GM23248 (cell line): Measurements from ENCODE around the gene PXDN. TPM values are rescaled to one million over a fixed set of nuclear protein-coding genes. Genes with fewer than 3 reads are reported as not detected.

ENCODE experiments used
- DNase-seq: peaks from one replicate; pipeline ENCODE4 v3.0.0-alpha.2; 2015
- H2AFZ ChIP-seq: fragments of 200-600 bp; sonication (generic); 2 replicates; pipeline ENCODE4 v1.6.1; 2016; ENCODE audit warnings: antibody characterized with exemption
- H3F3A ChIP-seq: fragments of 200-600 bp; sonication (generic); 2 replicates; pipeline ENCODE4 v1.6.1; 2016; ENCODE audit warnings: mild to moderate bottlenecking, antibody characterized with exemption, mixed run types; ENCODE audit not compliant: insufficient read depth
- H3K27ac ChIP-seq: fragments of 200-600 bp; sonication (generic); 2 replicates; pipeline ENCODE4 v1.5.1; 2016; ENCODE audit warnings: mild to moderate bottlenecking
- H3K27me3 ChIP-seq: fragments of 200-600 bp; sonication (generic); replicated peaks from 2 replicates; pipeline ENCODE4 v1.6.1; 2016; ENCODE audit warnings: mild to moderate bottlenecking; ENCODE audit not compliant: insufficient read depth
- H3K36me3 ChIP-seq: fragments of 200-600 bp; sonication (generic); 2 replicates; pipeline ENCODE4 v1.6.1; 2016; ENCODE audit warnings: low read depth, mild to moderate bottlenecking
- H3K4me1 ChIP-seq: fragments of 200-600 bp; sonication (generic); 2 replicates; pipeline ENCODE4 v1.6.1; 2016; ENCODE audit warnings: mild to moderate bottlenecking; ENCODE audit not compliant: insufficient read depth
- H3K4me2 ChIP-seq: fragments of 200-600 bp; sonication (generic); one replicate; pipeline ENCODE4 v1.6.1; 2016; ENCODE audit warnings: mild to moderate bottlenecking; ENCODE audit not compliant: unreplicated experiment
- H3K4me3 ChIP-seq: fragments of 200-600 bp; sonication (generic); 2 replicates; pipeline ENCODE4 v1.5.1; 2016; ENCODE audit warnings: mild to moderate bottlenecking
- H3K79me2 ChIP-seq: fragments of 200-600 bp; sonication (generic); 2 replicates; pipeline ENCODE4 v1.6.1; 2016; ENCODE audit warnings: mild to moderate bottlenecking; ENCODE audit not compliant: insufficient read depth
- H3K9ac ChIP-seq: fragments of 200-600 bp; sonication (generic); 2 replicates; pipeline ENCODE4 v1.6.1; 2016; ENCODE audit warnings: mild to moderate bottlenecking
- H3K9me2 ChIP-seq: fragments of 200-600 bp; sonication (generic); 2 replicates; pipeline ENCODE4 v1.6.1; 2016; ENCODE audit warnings: mixed run types, mild to moderate bottlenecking, moderate library complexity; ENCODE audit not compliant: insufficient read depth
- H3K9me3 ChIP-seq: fragments of 200-600 bp; sonication (generic); one replicate; pipeline ENCODE4 v1.6.1; 2017; ENCODE audit warnings: low read depth
- H4K20me1 ChIP-seq: fragments of 200-600 bp; sonication (generic); 2 replicates; pipeline ENCODE4 v1.6.0; 2016; ENCODE audit not compliant: insufficient read depth
- EZH2 ChIP-seq: fragments of 200-600 bp; sonication (generic); IDR thresholded peaks from 2 replicates; pipeline ENCODE4 v1.6.1; 2018; ENCODE audit warnings: antibody characterized with exemption, mild to moderate bottlenecking; ENCODE audit not compliant: insufficient read depth, poor library complexity, severe bottlenecking
- EZH2phosphoT487 ChIP-seq: fragments of 200-600 bp; sonication (generic); IDR thresholded peaks from 2 replicates; pipeline ENCODE4 v1.6.1; 2018; ENCODE audit warnings: antibody characterized with exemption, moderate library complexity, mild to moderate bottlenecking, low read depth; ENCODE audit not compliant: insufficient read depth
- WGBS, 2 experiments: methylation state at CpG; one replicate each; pipeline ENCODE4 v1.1.6; 2015 to 2017; ENCODE audit warnings: low lambda C conversion rate in 2 of 2, low coverage in 1 of 2; ENCODE audit errors: missing lambda C conversion rate in 2 of 2; 5-methylcytosine and 5-hydroxymethylcytosine counted together
- in situ Hi-C: fragments of 300-500 bp; cut with MboI; formaldehyde crosslinking; loops from 2 replicates; pipeline ENCODE4 v1.15.0; 2020
- polyA plus RNA-seq: library from polyadenylated mRNA; unstranded; fragments of >200 nt; fragmentation: Nextera tagmentation; extraction: Ambion mirVana; gene quantifications from 2 replicates; pipeline ENCODE4 v1.2.1, GENCODE V29; 2016
- total RNA-seq: library from RNA; depleted of rRNA; stranded (reverse); fragments of >200 nt; shearing (Covaris generic); gene quantifications from 2 replicates; pipeline ENCODE4 v1.2.3, GENCODE V29; 2014

PXDN gene
- total and polyA plus RNA-seq, 2 experiments from 2014 or later, result 222 to 263 TPM

DNA sequence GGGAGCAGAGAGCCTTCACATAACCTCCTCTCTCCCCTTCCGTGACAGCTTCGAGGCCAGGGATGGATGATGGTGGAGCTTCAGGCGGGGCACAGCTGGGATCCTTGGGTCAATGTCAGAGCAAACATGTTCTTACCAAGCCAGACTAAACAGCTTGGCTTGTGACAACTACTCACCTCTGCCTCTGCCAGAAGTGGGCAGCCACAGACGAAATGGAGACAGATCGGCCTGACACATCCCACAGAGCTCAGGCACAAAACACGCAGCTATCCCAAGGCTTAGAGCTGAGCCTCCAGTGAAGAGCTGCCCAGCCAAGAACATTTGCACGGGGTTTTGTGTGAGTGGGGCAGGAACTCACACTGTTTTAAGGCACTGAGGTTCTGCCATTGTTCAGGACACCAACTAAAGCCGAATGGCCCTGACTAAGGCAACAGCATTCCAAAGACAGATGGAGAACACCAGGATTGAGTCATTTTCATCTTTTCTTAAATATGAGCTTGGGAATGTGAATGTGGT lies 12.8 kb downstream of the PXDN start:
- peak overlapping the region; percentile 72 for H3K4me2 ChIP-seq
- peak overlapping the region; percentile 39 for H3K4me3 ChIP-seq
- H3K27ac ChIP-seq, result peak overlapping the region; percentile 93
- in situ Hi-C loops, result no loop called here
- 11% methylated on average over 8 of the region's 8 CpGs for WGBS, 2 experiments
- H4K20me1 ChIP-seq, result no peaks in the 10 kb centered on the region
- H3K9me3 ChIP-seq, result no peaks in the 10 kb centered on the region
- H3K36me3 ChIP-seq, result no peaks in the 10 kb centered on the region
- TF ChIP-seq EZH2 (no peak), EZH2phosphoT487 (no peak)
- peak; percentile 88 for DNase-seq
- peak overlapping the region; percentile 72 for H3K9ac ChIP-seq
- peaks cover 54% of the 10 kb centered on the region for H3K4me1 ChIP-seq
- peaks cover 74% of the 10 kb centered on the region for H3K79me2 ChIP-seq
- no peaks in the 10 kb centered on the region for H3K9me2 ChIP-seq
- peaks cover 75% of the 10 kb centered on the region for H3F3A ChIP-seq
- H3K27me3 ChIP-seq, result no peaks in the 10 kb centered on the region
- no peak overlapping the region for H2AFZ ChIP-seq

- in situ Hi-C loops, result no loop called here
- peak overlapping the region; percentile 39; the same call in 1 of the 2 replicates for H3K4me3 ChIP-seq
- peak overlapping the region; percentile 72 for H3K9ac ChIP-seq
- peak overlapping the region; percentile 72 for H3K4me2 ChIP-seq
- H3K36me3 ChIP-seq, result no peaks in the 10 kb centered on the region
- no peaks in the 10 kb centered on the region for H3K27me3 ChIP-seq
- H3K9me2 ChIP-seq, result no peaks in the 10 kb centered on the region
- no peaks in the 10 kb centered on the region for H3K9me3 ChIP-seq
- no peaks in the 10 kb centered on the region for H4K20me1 ChIP-seq
- peak overlapping the region; percentile 93 for H3K27ac ChIP-seq
- peaks cover 67% of the 10 kb centered on the region for H3K79me2 ChIP-seq
- H3F3A ChIP-seq, result peaks cover 63% of the 10 kb centered on the region
- 43 to 48% methylated on average over 10 of the region's 10 CpGs for WGBS, 2 experiments
- peak; percentile 88 for DNase-seq
- no peak for TF ChIP-seq EZH2
- no peak for TF ChIP-seq EZH2phosphoT487
- peaks cover 43% of the 10 kb centered on the region for H3K4me1 ChIP-seq
- H2AFZ ChIP-seq, result no peak overlapping the region
Measured at GRCh38 chr2:1730015-1730927, 14.0 kb downstream of the PXDN start.

- WGBS, 2 experiments, result 84 to 90% methylated on average over 7 of the region's 7 CpGs
- no peak for DNase-seq
- Histone ChIP-seq H3K4me1 (peaks cover 43% of the 10 kb centered on the region), H3K27me3 (no peaks in the 10 kb centered on the region), H3K9ac (peak overlapping the region; percentile 72; the same call in 1 of the 2 replicates), H3K9me3 (no peaks in the 10 kb centered on the region), H3K27ac (peak overlapping the region; percentile 93), H2AFZ (no peak overlapping the region), H3K9me2 (no peaks in the 10 kb centered on the region), H3K79me2 (peaks cover 67% of the 10 kb centered on the region), H4K20me1 (no peaks in the 10 kb centered on the region), H3K4me3 (no peak overlapping the region), H3K4me2 (peak overlapping the region; percentile 49), H3F3A (peaks cover 54% of the 10 kb centered on the region), H3K36me3 (no peaks in the 10 kb centered on the region)
- no peak for TF ChIP-seq EZH2
- no peak for TF ChIP-seq EZH2phosphoT487
- in situ Hi-C loops, result no loop called here
Measured at GRCh38 chr2:1729242-1729641, 15.1 kb downstream of the PXDN start.

GRCh38 chr2:1728821-1729220 lies 15.5 kb downstream of the PXDN start:
- H3K4me1 ChIP-seq, result peaks cover 43% of the 10 kb centered on the region
- no peak overlapping the region for H3K4me3 ChIP-seq
- no peak overlapping the region for H3K4me2 ChIP-seq
- WGBS, 2 experiments, result 95% methylated on average over 14 of the region's 14 CpGs
- H2AFZ ChIP-seq, result no peak overlapping the region
- H3K9ac ChIP-seq, result peak overlapping the region; percentile 72; the same call in 1 of the 2 replicates
- no peak for DNase-seq
- no peaks in the 10 kb centered on the region for H3K9me3 ChIP-seq
- no peaks in the 10 kb centered on the region for H3K9me2 ChIP-seq
- H3K27ac ChIP-seq, result peak overlapping the region; percentile 93; the same call in 1 of the 2 replicates
- no peak for TF ChIP-seq EZH2
- no peak for TF ChIP-seq EZH2phosphoT487
- H3K27me3 ChIP-seq, result no peaks in the 10 kb centered on the region
- H3K79me2 ChIP-seq, result peaks cover 67% of the 10 kb centered on the region
- H3K36me3 ChIP-seq, result no peaks in the 10 kb centered on the region
- H4K20me1 ChIP-seq, result no peaks in the 10 kb centered on the region
- peaks cover 54% of the 10 kb centered on the region for H3F3A ChIP-seq
- in situ Hi-C loops, result no loop called here
